ENCODE data around the gene CLK3.

DNA sequence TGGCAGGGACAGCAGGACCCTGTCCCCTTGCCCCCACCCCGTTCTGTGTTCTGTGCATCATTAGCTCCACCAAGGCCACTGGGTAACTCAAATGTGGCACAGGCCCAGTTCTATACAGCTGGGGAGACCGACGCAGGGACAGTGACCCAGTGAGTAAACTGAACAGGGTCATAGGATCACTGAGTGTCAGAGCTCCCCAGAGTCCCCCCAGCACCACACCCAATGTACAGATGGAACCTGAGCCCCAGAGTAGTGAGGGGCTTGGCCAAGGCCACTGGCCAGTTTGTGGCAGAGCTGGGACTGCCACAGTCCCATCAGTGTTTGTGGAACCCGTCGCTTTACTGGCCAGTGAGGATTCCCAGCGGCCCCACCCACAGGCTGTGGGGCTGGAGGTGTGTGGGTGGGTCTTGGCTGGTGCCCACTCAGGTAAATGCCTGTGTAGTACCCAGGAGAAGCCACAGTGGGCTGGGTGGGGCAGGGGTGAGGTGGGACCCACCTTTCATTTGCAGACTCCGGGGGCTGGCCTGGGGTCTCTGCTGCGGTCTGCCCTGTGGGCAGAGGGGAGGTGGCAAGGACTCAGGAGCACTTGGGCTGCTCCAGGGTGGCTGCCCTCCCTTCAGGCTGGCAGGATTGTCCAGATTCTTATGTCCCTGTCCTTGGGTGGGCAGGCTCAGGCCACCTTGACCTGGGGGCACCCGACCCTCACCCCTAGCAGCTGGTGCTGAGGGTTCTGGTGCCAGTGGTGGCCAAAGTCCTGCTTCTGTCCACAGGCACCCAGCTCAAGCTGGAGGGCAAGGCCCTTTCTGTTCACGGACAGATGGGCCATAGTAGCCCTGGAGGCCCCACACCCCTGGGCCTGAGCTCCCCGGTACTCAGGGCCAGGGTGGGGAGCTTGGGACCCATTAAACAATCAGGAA lies 11.6 kb upstream of the CLK3 start:
- no peak for TF ChIP-seq POLR2A (IDR thresholded peaks at IDR 0.05)
- TF ChIP-seq, protein P1, sequence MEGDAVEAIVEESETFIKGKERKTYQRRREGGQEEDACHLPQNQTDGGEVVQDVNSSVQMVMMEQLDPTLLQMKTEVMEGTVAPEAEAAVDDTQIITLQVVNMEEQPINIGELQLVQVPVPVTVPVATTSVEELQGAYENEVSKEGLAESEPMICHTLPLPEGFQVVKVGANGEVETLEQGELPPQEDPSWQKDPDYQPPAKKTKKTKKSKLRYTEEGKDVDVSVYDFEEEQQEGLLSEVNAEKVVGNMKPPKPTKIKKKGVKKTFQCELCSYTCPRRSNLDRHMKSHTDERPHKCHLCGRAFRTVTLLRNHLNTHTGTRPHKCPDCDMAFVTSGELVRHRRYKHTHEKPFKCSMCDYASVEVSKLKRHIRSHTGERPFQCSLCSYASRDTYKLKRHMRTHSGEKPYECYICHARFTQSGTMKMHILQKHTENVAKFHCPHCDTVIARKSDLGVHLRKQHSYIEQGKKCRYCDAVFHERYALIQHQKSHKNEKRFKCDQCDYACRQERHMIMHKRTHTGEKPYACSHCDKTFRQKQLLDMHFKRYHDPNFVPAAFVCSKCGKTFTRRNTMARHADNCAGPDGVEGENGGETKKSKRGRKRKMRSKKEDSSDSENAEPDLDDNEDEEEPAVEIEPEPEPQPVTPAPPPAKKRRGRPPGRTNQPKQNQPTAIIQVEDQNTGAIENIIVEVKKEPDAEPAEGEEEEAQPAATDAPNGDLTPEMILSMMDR (IDR thresholded peaks at IDR 0.05) = no peak
